K562 (cell line): Measurements from ENCODE around the gene JAKMIP1. TPM values are rescaled to one million over a fixed set of nuclear protein-coding genes. Genes with fewer than 3 reads are reported as not detected.

Experiments used
- ATAC-seq: fragments of 200-7000 bp; cut with Tn5 transposase; 3 replicates; pipeline ENCODE4 v1.9.1; 2020; ENCODE audit warnings: moderate library complexity
- BruUV-seq: library from RNA; stranded (reverse); fragments of 400-500 nt; replicated peaks from 2 replicates; lab custom pipeline; 2021; lab: Mats Ljungman, UMichigan
- CTCF ChIA-PET: fragments of 300-600 bp; formaldehyde crosslinking; extraction: SDS; loops from one replicate; lab custom pipeline; 2021; ENCODE audit warnings: low intra/inter-chr PET ratio; lab: Yijun Ruan, JAX
- POLR2A ChIA-PET: fragments of 300-600, 350-650 bp; sonication (Branson Sonifier 250); formaldehyde crosslinking; extraction: SDS; loops from one replicate; lab custom pipeline; 2021; ENCODE audit warnings: antibody characterized with exemption, inconsistent platforms; lab: Yijun Ruan, JAX
- DNase-seq, 4 experiments: peaks; one replicate each; pipeline versions ENCODE4 v3.0.0 to v3.0.0-alpha.2; 2011 to 2018; ENCODE audit warnings: low spot score in 3 of 4, mixed read lengths in 3 of 4; ENCODE audit errors: extremely low read depth in 1 of 4
- FAIRE-seq: peaks from 2 replicates; lab custom pipeline; 2011; peaks lifted over from hg19 to GRCh38; lab: Jason Lieb, UNC
- H2AFZ ChIP-seq: 2 replicates; pipeline ENCODE4 v1.6.0; 2011; ENCODE audit warnings: low read depth, low read length, control low read depth, inconsistent platforms
- H3K27ac ChIP-seq: fragments of 200-600 bp; 3 replicates; pipeline ENCODE4 v1.8.0; 2011; ENCODE audit warnings: low read depth, mild to moderate bottlenecking, control low read depth, inconsistent platforms, low read length, moderate library complexity, mixed read lengths; ENCODE audit errors: extremely low read depth
- H3K27me3 ChIP-seq, 2 experiments: fragments of 300-600 bp in 1 of 2; 2 replicates in 1 of 2; 3 replicates in 1 of 2; pipeline versions ENCODE4 v1.6.0 to v1.8.0; 2011; ENCODE audit warnings: inconsistent platforms in 2 of 2, low read length in 2 of 2, mild to moderate bottlenecking in 1 of 2, mixed read lengths in 1 of 2, moderate library complexity in 1 of 2; ENCODE audit not compliant: control insufficient read depth in 2 of 2, insufficient read depth in 2 of 2
- H3K36me3 ChIP-seq: fragments of 300-600 bp; 3 replicates; pipeline ENCODE4 v1.8.0; 2011; ENCODE audit warnings: mild to moderate bottlenecking, low read length, inconsistent platforms; ENCODE audit not compliant: control insufficient read depth, insufficient read depth
- H3K4me1 ChIP-seq, 2 experiments: fragments of 200-600 bp in 1 of 2; replicated peaks in 1 of 2; 2 replicates in 1 of 2; 3 replicates in 1 of 2; pipeline versions ENCODE4 v1.5.1 to v1.8.0; 2011; ENCODE audit warnings: inconsistent platforms in 2 of 2, low read length in 2 of 2, mild to moderate bottlenecking in 1 of 2, mixed read lengths in 1 of 2, moderate library complexity in 1 of 2; ENCODE audit not compliant: control insufficient read depth in 2 of 2, insufficient read depth in 2 of 2
- H3K4me2 ChIP-seq: 2 replicates; pipeline ENCODE4 v1.6.1; 2011; ENCODE audit warnings: low read length, control low read depth, inconsistent platforms, mixed read lengths; ENCODE audit not compliant: insufficient read depth
- H3K4me3 ChIP-seq: fragments of 200-600 bp; sonication (generic), shearing (Covaris generic); 2 replicates; pipeline ENCODE4 v1.5.1; 2016; ENCODE audit warnings: control low read depth, inconsistent platforms
- H3K79me2 ChIP-seq: fragments of 200-600 bp; 3 replicates; pipeline ENCODE4 v1.8.0; 2011; ENCODE audit warnings: low read length, inconsistent platforms; ENCODE audit not compliant: control insufficient read depth, insufficient read depth
- H3K9ac ChIP-seq, 2 experiments: 2 replicates each; pipeline versions ENCODE4 v1.6.0 to v1.6.1; 2011; ENCODE audit warnings: low read depth in 2 of 2, low read length in 2 of 2, control low read depth in 1 of 2, inconsistent platforms in 1 of 2, mild to moderate bottlenecking in 1 of 2, mixed read lengths in 1 of 2; ENCODE audit not compliant: insufficient read depth in 1 of 2
- H3K9me1 ChIP-seq: one replicate; pipeline ENCODE4 v1.6.0; 2011; ENCODE audit warnings: inconsistent platforms, mild to moderate bottlenecking, low read length, moderate library complexity; ENCODE audit not compliant: control insufficient read depth, insufficient read depth
- H3K9me3 ChIP-seq: replicated peaks from 2 replicates; pipeline ENCODE4 v1.5.1; 2011; ENCODE audit warnings: low read depth, low read length, inconsistent platforms; ENCODE audit not compliant: control insufficient read depth, insufficient read depth
- H4K20me1 ChIP-seq: replicated peaks from 2 replicates; pipeline ENCODE4 v1.6.1; 2011; ENCODE audit warnings: low read length, inconsistent platforms, mixed read lengths; ENCODE audit not compliant: control insufficient read depth, insufficient read depth
- ATF6 ChIP-seq: sonication (generic); formaldehyde crosslinking; IDR thresholded peaks from 2 replicates; pipeline ENCODE4 v1.4.0; 2020; ENCODE audit warnings: mild to moderate bottlenecking, missing genetic modification reagents
- CGGBP1 ChIP-seq: fragments of 250-450 bp; sonication (Bioruptor Pico); IDR thresholded peaks from 2 replicates; pipeline ENCODE4 v1.9.0; 2021; ENCODE audit warnings: mild to moderate bottlenecking
- DMBX1 ChIP-seq: fragments of 250-450 bp; sonication (Bioruptor Pico); IDR thresholded peaks from 2 replicates; pipeline ENCODE4 v1.8.0; 2022; ENCODE audit warnings: inconsistent platforms, mild to moderate bottlenecking, moderate library complexity, borderline replicate concordance
- DNMT1 ChIP-seq: fragments of 450-650 bp; IDR thresholded peaks from 2 replicates; pipeline ENCODE4 v1.6.1; 2016; ENCODE audit warnings: antibody characterized with exemption, mild to moderate bottlenecking
- E2F1 ChIP-seq: sonication (generic); formaldehyde crosslinking; IDR thresholded peaks from 2 replicates; pipeline ENCODE4 v1.8.1; 2023; ENCODE audit warnings: mild to moderate bottlenecking, missing genetic modification reagents, moderate library complexity
- FOXP1 ChIP-seq: sonication (generic); formaldehyde crosslinking; IDR thresholded peaks from 2 replicates; pipeline ENCODE4 v1.8.0; 2022; ENCODE audit warnings: mild to moderate bottlenecking, missing genetic modification reagents
- KLF6 ChIP-seq: fragments of 250-450 bp; sonication (Bioruptor Pico); IDR thresholded peaks from 2 replicates; pipeline ENCODE4 v1.4.0; 2020; ENCODE audit warnings: mild to moderate bottlenecking, moderate library complexity, borderline replicate concordance
- MAFF ChIP-seq: IDR thresholded peaks from 2 replicates; pipeline ENCODE4 v1.6.1; 2012; ENCODE audit warnings: low read length, improper control_type of control experiment
- MXD1 ChIP-seq: fragments of 250-450 bp; sonication (Bioruptor Pico); IDR thresholded peaks from 2 replicates; pipeline ENCODE4 v1.8.0; 2021; ENCODE audit warnings: borderline replicate concordance, mild to moderate bottlenecking, moderate library complexity; ENCODE audit not compliant: poor library complexity, severe bottlenecking
- SMAD1 ChIP-seq: fragments of 150-350 bp; IDR thresholded peaks from 2 replicates; pipeline ENCODE4 v1.6.1; 2014; ENCODE audit warnings: low read length, low read depth; ENCODE audit not compliant: partially characterized antibody
- TRIM24 ChIP-seq, 2 experiments: fragments of 450-650 bp; IDR thresholded peaks; 2 replicates each; pipeline ENCODE4 v1.6.1; 2016
- ZNF512 ChIP-seq: IDR thresholded peaks from 2 replicates; pipeline ENCODE4 v1.6.1; 2016; ENCODE audit warnings: missing genetic modification characterization, missing compliant biosample characterization
- ZNF589 ChIP-seq: fragments of 200-800 bp; sonication (Bioruptor generic); IDR thresholded peaks from 2 replicates; pipeline ENCODE4 v1.6.1; 2016; ENCODE audit warnings: low read depth, missing genetic modification characterization, missing compliant biosample characterization
- WGBS: fragments of 100-300 bp; shearing (Covaris generic); methylation state at CpG from one replicate; pipeline ENCODE4 v1.1.6; 2016; ENCODE audit warnings: low coverage, mixed read lengths; ENCODE audit not compliant: insufficient coverage; ENCODE audit errors: missing lambda C conversion rate; 5-methylcytosine and 5-hydroxymethylcytosine counted together
- in situ Hi-C: fragments of 300-500 bp; cut with MboI; formaldehyde crosslinking; loops from 4 replicates; pipeline ENCODE4 v1.15.0; 2018; ENCODE audit warnings: inconsistent platforms, mixed read lengths
- intact Hi-C: fragments of 100-400 bp; cut with micrococcal nuclease; formaldehyde crosslinking; loops from 2 replicates; pipeline ENCODE4 v1.14.2; 2022
- polyA plus RNA-seq, 8 experiments: library from polyadenylated mRNA; depleted of rRNA in 4 of 8; stranded (reverse) in 5 of 8; unstranded in 3 of 8; fragments of >200 nt; fragmentation: Nextera tagmentation in 2 of 8; fragmentation: Illumina TruSeq in 1 of 8; extraction: Ambion mirVana in 2 of 8; extraction: Trizol in 1 of 8; gene quantifications; 2 replicates each; pipeline versions ENCODE4 v1.2.1 to v1.2.3, GENCODE V29; 2011 to 2014; ENCODE audit warnings: inconsistent platforms in 1 of 8, missing spikeins in 1 of 8
- total RNA-seq, 7 experiments: library from RNA; depleted of rRNA in 6 of 7; stranded (reverse); fragments of >200 nt in 6 of 7; fragmentation: Illumina TruSeq in 2 of 7; extraction: Trizol in 2 of 7; gene quantifications; 2 replicates each; pipeline versions ENCODE4 v1.2.1 to v1.2.3, GENCODE V29; 2011 to 2021; ENCODE audit warnings: low replicate concordance in 1 of 7

Gene JAKMIP1
- total and polyA plus RNA-seq, 9 of the 15 experiments (the other 6 are each of a cell fraction or from before 2014, with no cell fraction given) = not detected

- no peak for DNase-seq
- no peak overlapping the region for H3K4me2 ChIP-seq
- no peaks in the 10 kb centered on the region for H3K9me3 ChIP-seq
- H2AFZ ChIP-seq = no peak overlapping the region
- no peak overlapping the region for H3K4me3 ChIP-seq
- POLR2A ChIA-PET = interaction anchor here (0.9 kb wide), 1 partner anchor 10 kb away, joined by 3 read pairs; no protein-coding TSS in a partner anchor
- BruUV-seq = no TSS peak
- ATAC-seq = no peak
- intact Hi-C loops (no loop called here), in situ Hi-C loops (no loop called here)
- H3K9ac ChIP-seq = no peak overlapping the region
- no peaks in the 10 kb centered on the region for H3K79me2 ChIP-seq
- peaks cover 13% of the 10 kb centered on the region; the same call in 1 of the 2 replicates for H4K20me1 ChIP-seq
- H3K27me3 ChIP-seq = peaks cover 0 to 40% of the 10 kb centered on the region in 2 experiments; a peak in 2 of 5 replicates
- 0% methylated on average over 11 of the region's 12 CpGs for WGBS
- no peaks in the 10 kb centered on the region for H3K4me1 ChIP-seq
- no peaks in the 10 kb centered on the region for H3K36me3 ChIP-seq
- CTCF ChIA-PET = no interaction called here
- no peak for FAIRE-seq
- H3K27ac ChIP-seq = no peak overlapping the region
- H3K9me1 ChIP-seq = no peaks in the 10 kb centered on the region
- TF ChIP-seq DNMT1 (no peak), E2F1 (CRISPR knock-in tag) (no peak), KLF6 (CRISPR knock-in tag) (no peak), ZNF512 (tag) (no peak), CGGBP1 (CRISPR knock-in tag) (no peak), SMAD1 (no peak), MAFF (no peak), ATF6 (CRISPR knock-in tag) (no peak), TRIM24 (IDR thresholded peaks at IDR 0.05) (no peak), MXD1 (CRISPR knock-in tag) (no peak), FOXP1 (no peak), DMBX1 (no peak), ZNF589 (CRISPR knock-in tag) (no peak)
Measured at GRCh38 chr4:6113641-6114040, 86.7 kb downstream of the JAKMIP1 start.
